GM23338 (cell line): ENCODE results near the gene ADGRF4.

Experiments
- CREB1 ChIP-seq: fragments of 250-450 bp; sonication (Bioruptor Pico); IDR thresholded peaks from 2 replicates; pipeline ENCODE4 v1.5.0; 2020; ENCODE audit warnings: low read depth, mild to moderate bottlenecking, moderate library complexity
- CTCF ChIP-seq, 2 experiments: fragments of 200-600 bp in 1 of 2; sonication (generic) in 1 of 2; conservative IDR thresholded peaks; 2 replicates each; pipeline versions ENCODE4 v1.5.1 to v1.6.1; 2016 to 2017; ENCODE audit warnings: antibody characterized with exemption in 2 of 2, low read depth in 2 of 2, mild to moderate bottlenecking in 2 of 2, moderate library complexity in 1 of 2
- ETS1 ChIP-seq: IDR thresholded peaks from 2 replicates; pipeline ENCODE4 v1.6.1; 2016; ENCODE audit warnings: antibody characterized with exemption
- EZH2 ChIP-seq: fragments of 200-600 bp; sonication (generic); IDR thresholded peaks from one replicate; pipeline ENCODE4 v1.8.0; 2017; ENCODE audit warnings: antibody characterized with exemption, mild to moderate bottlenecking, low read depth; ENCODE audit not compliant: unreplicated experiment
- EZH2phosphoT487 ChIP-seq: fragments of 200-600 bp; sonication (generic); IDR thresholded peaks from one replicate; pipeline ENCODE4 v1.8.1; 2018; ENCODE audit warnings: antibody characterized with exemption; ENCODE audit not compliant: unreplicated experiment
- JUNB ChIP-seq: IDR thresholded peaks from one replicate; pipeline ENCODE4 v1.6.1; 2016; ENCODE audit warnings: antibody characterized with exemption; ENCODE audit not compliant: unreplicated experiment
- NANOG ChIP-seq: IDR thresholded peaks from 2 replicates; pipeline ENCODE4 v1.6.1; 2016; ENCODE audit warnings: antibody characterized with exemption, borderline replicate concordance
- POLR2AphosphoS5 ChIP-seq: IDR thresholded peaks from 2 replicates; pipeline ENCODE4 v1.6.1; 2016; ENCODE audit warnings: antibody characterized with exemption, low read depth
- STAT1 ChIP-seq: IDR thresholded peaks from one replicate; pipeline ENCODE4 v1.6.1; 2016; ENCODE audit warnings: antibody characterized with exemption; ENCODE audit not compliant: unreplicated experiment
- ZNF331 ChIP-seq: fragments of 250-450 bp; sonication (Bioruptor Pico); IDR thresholded peaks from 2 replicates; pipeline ENCODE4 v1.5.0; 2020; ENCODE audit warnings: low read depth, mild to moderate bottlenecking, moderate library complexity
- TF ChIP-seq, protein P1 (sequence below): IDR thresholded peaks from one replicate; pipeline ENCODE4 v1.6.1; 2018; ENCODE audit warnings: antibody characterized with exemption; ENCODE audit not compliant: unreplicated experiment

GRCh38 chr6:47700053-47700452, 1.7 kb downstream of the ADGRF4 start:
- TF ChIP-seq CTCF (conservative IDR thresholded peaks at IDR 0.05; ENCODE audit: low read depth in 2 of 2) (no peak), POLR2AphosphoS5 (no peak), EZH2phosphoT487 (no peak), STAT1 (no peak), EZH2 (no peak), CREB1 (CRISPR knock-in tag) (no peak), NANOG (no peak), JUNB (no peak), ZNF331 (CRISPR knock-in tag) (no peak), ETS1 (no peak)
- TF ChIP-seq, protein P1, sequence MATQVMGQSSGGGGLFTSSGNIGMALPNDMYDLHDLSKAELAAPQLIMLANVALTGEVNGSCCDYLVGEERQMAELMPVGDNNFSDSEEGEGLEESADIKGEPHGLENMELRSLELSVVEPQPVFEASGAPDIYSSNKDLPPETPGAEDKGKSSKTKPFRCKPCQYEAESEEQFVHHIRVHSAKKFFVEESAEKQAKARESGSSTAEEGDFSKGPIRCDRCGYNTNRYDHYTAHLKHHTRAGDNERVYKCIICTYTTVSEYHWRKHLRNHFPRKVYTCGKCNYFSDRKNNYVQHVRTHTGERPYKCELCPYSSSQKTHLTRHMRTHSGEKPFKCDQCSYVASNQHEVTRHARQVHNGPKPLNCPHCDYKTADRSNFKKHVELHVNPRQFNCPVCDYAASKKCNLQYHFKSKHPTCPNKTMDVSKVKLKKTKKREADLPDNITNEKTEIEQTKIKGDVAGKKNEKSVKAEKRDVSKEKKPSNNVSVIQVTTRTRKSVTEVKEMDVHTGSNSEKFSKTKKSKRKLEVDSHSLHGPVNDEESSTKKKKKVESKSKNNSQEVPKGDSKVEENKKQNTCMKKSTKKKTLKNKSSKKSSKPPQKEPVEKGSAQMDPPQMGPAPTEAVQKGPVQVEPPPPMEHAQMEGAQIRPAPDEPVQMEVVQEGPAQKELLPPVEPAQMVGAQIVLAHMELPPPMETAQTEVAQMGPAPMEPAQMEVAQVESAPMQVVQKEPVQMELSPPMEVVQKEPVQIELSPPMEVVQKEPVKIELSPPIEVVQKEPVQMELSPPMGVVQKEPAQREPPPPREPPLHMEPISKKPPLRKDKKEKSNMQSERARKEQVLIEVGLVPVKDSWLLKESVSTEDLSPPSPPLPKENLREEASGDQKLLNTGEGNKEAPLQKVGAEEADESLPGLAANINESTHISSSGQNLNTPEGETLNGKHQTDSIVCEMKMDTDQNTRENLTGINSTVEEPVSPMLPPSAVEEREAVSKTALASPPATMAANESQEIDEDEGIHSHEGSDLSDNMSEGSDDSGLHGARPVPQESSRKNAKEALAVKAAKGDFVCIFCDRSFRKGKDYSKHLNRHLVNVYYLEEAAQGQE: no peak
